A375 (cell line): Measurements from ENCODE around the gene USP17L24. TPM values are rescaled to one million over a fixed set of nuclear protein-coding genes. Genes with fewer than 3 reads are reported as not detected.

ENCODE experiments used
- total RNA-seq: library from RNA; depleted of rRNA; stranded (reverse); fragments of >200 nt; shearing (Covaris generic); gene quantifications from 2 replicates; pipeline ENCODE4 v1.2.3, GENCODE V29; 2014; rRNA removed

Gene USP17L24
- not detected in 2 replicates for total RNA-seq

GRCh38 chr4:9324865-9325264 lies at the start of gene USP17L24:
Gene USP17L24 (plus strand): TSS chr4:9325165. CDS start chr4:9325165, 0 bp downstream.

GRCh38 chr4:9329611-9330010 lies 4.6 kb downstream of the USP17L24 start, which contains the start of gene USP17L25:
Gene USP17L25 (plus strand): TSS chr4:9329911. CDS start chr4:9329911, 0 bp downstream.

GRCh38 chr4:9334358-9334757 lies 9.4 kb downstream of the USP17L24 start, which contains the start of gene USP17L26:
Gene USP17L26 (plus strand): TSS chr4:9334658. CDS start chr4:9334658, 0 bp downstream.

GRCh38 chr4:9339103-9339502 lies 14.1 kb downstream of the USP17L24 start, which contains the start of gene USP17L5:
Gene USP17L5 (plus strand): TSS chr4:9339403. CDS start chr4:9339403, 0 bp downstream.

GRCh38 chr4:9343848-9344247 lies 18.9 kb downstream of the USP17L24 start, which contains the start of gene USP17L27:
Gene USP17L27 (plus strand): TSS chr4:9344148. CDS start chr4:9344148, 0 bp downstream.

GRCh38 chr4:9348593-9348992 lies 23.6 kb downstream of the USP17L24 start, which contains the start of gene USP17L28:
Gene USP17L28 (plus strand): TSS chr4:9348893. CDS start chr4:9348893, 0 bp downstream.

GRCh38 chr4:9353338-9353737 lies 28.4 kb downstream of the USP17L24 start, which contains the start of gene USP17L29:
Gene USP17L29 (plus strand): TSS chr4:9353638. CDS start chr4:9353638, 0 bp downstream.

GRCh38 chr4:9362829-9363228 lies 37.9 kb downstream of the USP17L24 start, which contains the start of gene USP17L30:
Gene USP17L30 (plus strand): TSS chr4:9363129. CDS start chr4:9363129, 0 bp downstream.

Other genes starting within 250 kb of the USP17L24 start
- not detected in 2 replicates for gene FAM90A26, start 154.8 kb upstream of the USP17L24 start, total RNA-seq
- gene USP17L10, start 114.5 kb upstream of the USP17L24 start, total RNA-seq, result not detected in 2 replicates
- not detected in 2 replicates for gene USP17L11, start 109.8 kb upstream of the USP17L24 start, total RNA-seq
- gene USP17L12, start 105.0 kb upstream of the USP17L24 start, total RNA-seq, result not detected in 2 replicates
- not detected in 2 replicates for gene USP17L13, start 100.3 kb upstream of the USP17L24 start, total RNA-seq
- gene USP17L15, start 90.8 kb upstream of the USP17L24 start, total RNA-seq, result not detected in 2 replicates
- gene USP17L17, start 81.3 kb upstream of the USP17L24 start, total RNA-seq, result not detected in 2 replicates
- gene USP17L18, start 76.5 kb upstream of the USP17L24 start, total RNA-seq, result not detected in 2 replicates
- not detected in 2 replicates for gene USP17L19, start 71.8 kb upstream of the USP17L24 start, total RNA-seq
- gene USP17L20, start 67.0 kb upstream of the USP17L24 start, total RNA-seq, result not detected in 2 replicates
- gene USP17L21, start 62.3 kb upstream of the USP17L24 start, total RNA-seq, result not detected in 2 replicates
- not detected in 2 replicates for gene USP17L22, start 57.5 kb upstream of the USP17L24 start, total RNA-seq
- gene USP17L25, start 4.7 kb downstream of the USP17L24 start, total RNA-seq, result not detected in 2 replicates
- not detected in 2 replicates for gene USP17L26, start 9.5 kb downstream of the USP17L24 start, total RNA-seq
- not detected in 2 replicates for gene USP17L5, start 14.2 kb downstream of the USP17L24 start, total RNA-seq
- not detected in 2 replicates for gene USP17L27, start 19.0 kb downstream of the USP17L24 start, total RNA-seq
- gene USP17L28, start 23.7 kb downstream of the USP17L24 start, total RNA-seq, result not detected in 2 replicates
- gene USP17L29, start 28.5 kb downstream of the USP17L24 start, total RNA-seq, result not detected in 2 replicates
- gene USP17L30, start 38.0 kb downstream of the USP17L24 start, total RNA-seq, result not detected in 2 replicates
- gene DEFB131A, start 119.2 kb downstream of the USP17L24 start, total RNA-seq, result not detected in 2 replicates